Bronchial epithelial cell (primary cell): ENCODE results near the gene GNG13. TPM values are rescaled to one million over a fixed set of nuclear protein-coding genes. Genes with fewer than 3 reads are reported as not detected.

Experiments
- DNase-seq: peaks from one replicate; pipeline ENCODE4 v3.0.0-alpha.2; 2010; ENCODE audit warnings: low read depth
- FAIRE-seq: peaks from 2 replicates; lab custom pipeline; 2011; peaks lifted over from hg19 to GRCh38; lab: Jason Lieb, UNC
- H3K27me3 ChIP-seq: 2 replicates; pipeline ENCODE4 v1.5.1; 2011; ENCODE audit warnings: low read length; ENCODE audit not compliant: control insufficient read depth, insufficient read depth
- H3K36me3 ChIP-seq: 2 replicates; pipeline ENCODE4 v1.5.1; 2011; ENCODE audit warnings: low read length; ENCODE audit not compliant: control insufficient read depth, insufficient read depth
- H3K4me3 ChIP-seq: 2 replicates; pipeline ENCODE4 v1.5.1; 2011; ENCODE audit warnings: mild to moderate bottlenecking, low read depth, low read length, control low read depth
- total RNA-seq: library from RNA; depleted of rRNA; stranded (reverse); fragments of >200 nt; gene quantifications from 2 replicates; pipeline ENCODE4 v1.2.1, GENCODE V29; 2014
- TF ChIP-seq, protein P1 (sequence below): IDR thresholded peaks from 2 replicates; pipeline ENCODE4 v1.5.1; 2011; ENCODE audit warnings: mild to moderate bottlenecking, moderate library complexity, low read length, control low read depth, inconsistent platforms; ENCODE audit not compliant: insufficient read depth, severe bottlenecking

Gene GNG13
- total RNA-seq, 1 donor from 2014 or later, result not detected

DNA sequence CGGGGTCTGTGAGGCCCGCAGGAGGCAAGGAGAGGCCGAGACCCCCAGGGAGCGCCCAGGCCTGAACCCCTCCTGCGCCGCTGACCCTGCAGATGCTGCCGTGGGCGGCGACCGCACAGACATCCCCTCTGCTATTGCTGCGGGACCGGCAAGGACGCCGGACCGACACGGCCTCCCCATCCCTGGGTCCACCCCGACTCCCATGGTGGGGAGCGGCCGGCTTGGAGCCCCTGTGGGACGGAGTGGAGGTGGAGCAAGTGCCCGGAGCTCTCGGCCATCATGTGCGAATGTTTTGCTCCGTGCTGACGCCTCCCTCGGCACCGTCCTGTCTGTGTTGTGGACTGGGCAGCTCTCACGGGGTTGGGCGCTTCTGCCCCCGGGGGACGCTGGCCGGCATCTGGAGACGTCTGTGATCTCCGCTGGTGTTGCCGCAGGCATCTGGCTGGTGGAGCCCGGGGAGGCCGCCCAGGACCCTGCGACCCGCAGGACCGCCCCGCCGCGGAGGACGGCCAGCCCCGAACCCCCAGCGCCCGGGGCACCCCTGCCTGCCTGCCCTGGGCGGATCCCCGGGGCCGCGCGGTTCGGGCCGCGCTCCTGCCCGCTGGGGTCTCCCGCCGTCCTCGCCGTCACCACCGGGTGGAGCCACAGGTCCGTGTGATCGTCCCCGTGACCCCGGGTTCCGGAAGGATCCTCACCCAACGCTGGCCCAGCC lies 12.8 kb upstream of the GNG13 start:
- DNase-seq, result no peak
- TF ChIP-seq, protein P1, sequence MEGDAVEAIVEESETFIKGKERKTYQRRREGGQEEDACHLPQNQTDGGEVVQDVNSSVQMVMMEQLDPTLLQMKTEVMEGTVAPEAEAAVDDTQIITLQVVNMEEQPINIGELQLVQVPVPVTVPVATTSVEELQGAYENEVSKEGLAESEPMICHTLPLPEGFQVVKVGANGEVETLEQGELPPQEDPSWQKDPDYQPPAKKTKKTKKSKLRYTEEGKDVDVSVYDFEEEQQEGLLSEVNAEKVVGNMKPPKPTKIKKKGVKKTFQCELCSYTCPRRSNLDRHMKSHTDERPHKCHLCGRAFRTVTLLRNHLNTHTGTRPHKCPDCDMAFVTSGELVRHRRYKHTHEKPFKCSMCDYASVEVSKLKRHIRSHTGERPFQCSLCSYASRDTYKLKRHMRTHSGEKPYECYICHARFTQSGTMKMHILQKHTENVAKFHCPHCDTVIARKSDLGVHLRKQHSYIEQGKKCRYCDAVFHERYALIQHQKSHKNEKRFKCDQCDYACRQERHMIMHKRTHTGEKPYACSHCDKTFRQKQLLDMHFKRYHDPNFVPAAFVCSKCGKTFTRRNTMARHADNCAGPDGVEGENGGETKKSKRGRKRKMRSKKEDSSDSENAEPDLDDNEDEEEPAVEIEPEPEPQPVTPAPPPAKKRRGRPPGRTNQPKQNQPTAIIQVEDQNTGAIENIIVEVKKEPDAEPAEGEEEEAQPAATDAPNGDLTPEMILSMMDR, result peak; percentile 48
- H3K27me3 ChIP-seq, result peaks cover 3% of the 10 kb centered on the region
- no peak for FAIRE-seq
- H3K36me3 ChIP-seq, result no peaks in the 10 kb centered on the region
- no peak overlapping the region for H3K4me3 ChIP-seq

DNA sequence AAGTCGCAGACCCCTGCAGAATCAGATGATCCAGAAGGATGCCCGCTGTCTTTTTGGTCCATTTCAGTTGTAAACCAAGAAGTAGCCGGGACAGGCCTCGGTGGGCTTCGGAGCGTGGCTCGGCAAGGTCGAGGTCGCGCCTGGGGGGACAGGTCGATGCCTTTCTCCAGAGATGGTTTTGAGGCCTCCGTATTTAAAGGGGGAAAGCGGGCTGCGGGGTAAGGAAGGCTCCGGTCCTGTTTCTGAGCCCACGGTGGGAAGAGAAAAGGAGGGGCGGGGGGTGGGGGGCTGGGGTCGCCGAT lies 7.5 kb upstream of the GNG13 start:
- Histone ChIP-seq H3K27me3 (no peaks in the 10 kb centered on the region), H3K36me3 (no peaks in the 10 kb centered on the region), H3K4me3 (peak overlapping the region; percentile 75)
- FAIRE-seq (no peak), DNase-seq (no peak)
- TF ChIP-seq, protein P1, result no peak

DNA sequence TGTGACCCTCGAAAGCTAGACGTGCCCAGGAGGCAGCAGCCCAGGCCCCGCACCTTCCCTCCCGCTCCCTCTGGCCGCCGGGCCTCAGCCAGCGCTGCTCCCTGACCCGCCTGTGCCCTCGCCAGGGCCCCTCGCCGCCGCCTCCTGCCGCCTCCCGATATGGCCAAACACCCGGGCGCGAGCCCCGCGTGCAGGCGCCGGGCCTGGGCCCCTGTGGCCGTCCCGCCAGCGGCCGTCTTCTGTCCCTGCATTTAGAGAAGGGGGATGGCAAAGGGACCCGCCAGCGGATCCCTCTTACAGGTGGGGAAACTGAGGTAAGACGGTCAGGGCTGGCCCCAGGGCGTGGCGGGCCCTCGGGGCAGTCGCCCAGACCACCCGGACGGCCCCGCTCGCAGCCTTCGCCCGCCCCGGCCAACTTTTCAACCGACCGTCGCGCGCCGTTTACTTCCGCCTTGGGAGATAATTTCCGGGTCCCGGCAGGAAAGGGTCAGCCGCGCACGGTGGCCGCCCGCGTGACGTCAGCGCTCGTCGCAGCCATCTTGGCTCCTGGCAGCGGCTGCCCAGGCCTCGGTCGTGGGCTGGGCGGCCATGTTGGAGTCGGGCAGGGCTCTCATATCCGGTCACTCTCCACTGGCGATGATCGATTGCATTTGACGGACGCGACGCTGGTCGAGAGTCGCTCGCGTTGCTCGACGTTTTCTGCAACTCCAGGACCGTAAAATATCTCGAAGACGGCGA lies 7.0 kb upstream of the GNG13 start:
- peak overlapping the region; percentile 75 for H3K4me3 ChIP-seq
- TF ChIP-seq, protein P1, result no peak
- DNase-seq (peak; percentile 69), FAIRE-seq (no peak)
- H3K36me3 ChIP-seq, result no peaks in the 10 kb centered on the region
- H3K27me3 ChIP-seq, result peaks cover 2% of the 10 kb centered on the region

DNA sequence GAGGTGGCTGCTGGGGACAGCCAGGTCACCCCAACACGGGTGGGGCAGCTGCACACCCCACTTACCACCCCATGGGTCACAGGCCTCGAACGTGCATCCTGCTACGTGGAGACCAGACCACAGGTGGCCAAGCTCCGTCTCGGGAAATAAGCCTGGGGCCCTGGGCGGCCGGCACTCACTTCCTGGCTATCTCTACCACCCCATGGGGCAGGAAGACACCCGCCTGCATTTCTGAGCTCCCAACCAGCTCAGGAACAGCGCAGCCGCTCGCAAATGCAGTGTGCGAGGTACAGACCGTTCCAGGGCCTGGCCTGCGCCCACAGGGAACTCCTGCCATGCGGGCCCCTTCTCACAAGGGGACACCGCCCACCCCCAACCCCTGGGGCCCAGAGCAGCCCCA lies 4.9 kb upstream of the GNG13 start:
- no peak for DNase-seq
- Histone ChIP-seq H3K4me3 (no peak overlapping the region), H3K27me3 (peaks cover 9% of the 10 kb centered on the region), H3K36me3 (no peaks in the 10 kb centered on the region)
- TF ChIP-seq, protein P1, result no peak
- no peak for FAIRE-seq

DNA sequence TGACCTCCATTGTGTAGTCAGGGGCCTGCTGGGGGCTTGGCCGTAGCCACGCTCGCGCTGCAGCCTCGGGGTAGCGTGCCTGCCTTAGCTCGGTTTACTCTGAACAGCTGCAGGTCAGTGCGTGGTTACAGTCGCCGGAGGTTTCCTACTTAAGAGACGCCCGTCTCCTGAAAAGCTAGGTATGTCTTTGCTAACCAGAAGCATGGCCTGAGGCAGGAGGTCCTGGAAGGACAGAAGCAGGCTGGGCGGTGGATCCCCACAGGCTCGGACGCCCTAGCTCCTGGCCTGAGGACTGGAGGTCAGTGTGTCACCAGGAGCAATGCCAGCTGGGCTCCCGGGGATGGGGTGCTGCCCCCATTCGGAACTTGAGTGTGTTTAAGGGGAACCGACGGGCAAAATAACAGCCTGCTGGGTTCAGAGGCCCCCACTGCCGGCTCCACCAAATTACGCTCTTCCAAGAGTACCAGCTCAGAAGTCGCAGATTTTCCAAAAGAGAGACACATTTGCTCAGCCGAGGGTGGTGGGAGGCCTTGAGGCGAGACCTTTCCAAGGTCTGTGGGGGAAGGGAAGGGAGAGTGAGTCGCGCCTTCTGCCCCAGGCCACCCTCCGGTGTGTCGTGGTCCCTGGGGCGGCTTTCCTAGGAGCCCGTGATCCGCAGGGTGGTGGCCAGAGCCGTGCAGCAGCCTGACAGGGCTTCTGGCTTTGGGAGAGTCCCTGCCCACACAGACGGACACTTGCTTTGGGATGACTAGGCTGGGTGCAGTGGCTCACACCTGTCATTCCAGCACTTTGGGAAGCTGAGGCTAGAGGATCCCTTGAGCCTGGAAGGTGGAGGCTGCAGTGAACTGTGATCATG lies 3.9 kb upstream of the GNG13 start:
- H3K27me3 ChIP-seq, result peaks cover 15% of the 10 kb centered on the region
- FAIRE-seq, result no peak
- TF ChIP-seq, protein P1, result no peak

More for the DNA sequence above, 3.9 kb upstream of the GNG13 start:
- DNase-seq, result no peak
- H3K36me3 ChIP-seq, result no peaks in the 10 kb centered on the region
- H3K4me3 ChIP-seq, result no peak overlapping the region
